HL-60 (cell line): ENCODE measurements around the gene LAG3.

ENCODE experiments used
- DNase-seq, 2 experiments: peaks; one replicate each; pipeline ENCODE4 v3.0.0-alpha.2; 2010 to 2020; ENCODE audit warnings: low read depth in 1 of 2, low spot score in 1 of 2
- H3K27ac ChIP-seq: fragments of 250-450 bp; sonication (Bioruptor Pico); replicated peaks from 2 replicates; pipeline ENCODE4 v1.5.1; 2020; ENCODE audit warnings: mild to moderate bottlenecking, moderate library complexity
- H3K27me3 ChIP-seq: fragments of 250-450 bp; sonication (Bioruptor Pico); 2 replicates; pipeline ENCODE4 v1.5.1; 2021; ENCODE audit warnings: mild to moderate bottlenecking, moderate library complexity; ENCODE audit not compliant: insufficient read depth, poor library complexity, severe bottlenecking
- H3K4me3 ChIP-seq: replicated peaks from 2 replicates; pipeline ENCODE4 v1.5.1; 2011; ENCODE audit warnings: mild to moderate bottlenecking, control low read depth, low read length; ENCODE audit not compliant: insufficient read depth
- GABPA ChIP-seq: IDR thresholded peaks from 2 replicates; pipeline ENCODE4 v1.6.1; 2012; ENCODE audit warnings: low read depth
- POLR2AphosphoS5 ChIP-seq: IDR thresholded peaks from 2 replicates; pipeline ENCODE4 v1.6.1; 2012; ENCODE audit warnings: low read depth
- SPI1 ChIP-seq: IDR thresholded peaks from 2 replicates; pipeline ENCODE4 v1.6.1; 2012; ENCODE audit warnings: low read depth, mild to moderate bottlenecking, borderline replicate concordance
- TF ChIP-seq, protein P1 (sequence below): IDR thresholded peaks from one replicate; pipeline ENCODE4 v1.5.1; 2011; ENCODE audit warnings: low read length, control low read depth, inconsistent platforms; ENCODE audit not compliant: insufficient read depth
- TF ChIP-seq, protein P2 (sequence below): IDR thresholded peaks from 2 replicates; pipeline ENCODE4 v1.6.1; 2012; ENCODE audit warnings: low read depth; ENCODE audit not compliant: insufficient replicate concordance

Gene LAG3

DNA sequence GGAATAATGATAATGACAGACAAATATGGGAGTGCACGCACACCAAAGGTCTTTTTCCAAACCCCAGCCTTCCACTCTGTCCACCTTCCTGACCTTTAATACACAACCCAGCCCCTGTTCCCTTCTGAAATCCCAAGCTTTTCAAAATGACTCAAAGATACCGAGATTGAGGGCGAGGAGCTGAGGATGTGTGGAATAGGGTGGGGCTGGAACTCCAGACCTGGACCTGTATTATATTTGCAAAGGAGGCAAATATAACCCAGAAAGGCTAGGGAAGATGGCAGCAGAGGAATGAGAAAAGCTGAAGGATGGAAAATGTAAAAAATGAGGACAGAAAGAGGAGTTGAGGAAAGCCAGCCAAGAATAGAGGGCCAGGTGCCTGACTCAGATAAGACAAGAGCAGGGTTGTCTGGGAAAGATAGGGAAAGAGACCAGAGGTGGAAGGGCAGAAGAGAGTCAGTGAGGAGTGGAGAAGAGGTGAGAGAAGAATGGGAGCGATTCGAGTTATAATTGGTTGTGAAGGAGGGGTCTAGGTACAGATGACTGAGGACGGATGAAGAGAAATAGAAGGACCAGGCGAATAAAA, 7.2 kb upstream of the LAG3 start:
- DNase-seq = no peak
- Histone ChIP-seq H3K27me3 (peaks cover 44% of the 10 kb centered on the region), H3K4me3 (no peak overlapping the region), H3K27ac (no peak overlapping the region)
- no peak for TF ChIP-seq POLR2AphosphoS5
- TF ChIP-seq, protein P1, sequence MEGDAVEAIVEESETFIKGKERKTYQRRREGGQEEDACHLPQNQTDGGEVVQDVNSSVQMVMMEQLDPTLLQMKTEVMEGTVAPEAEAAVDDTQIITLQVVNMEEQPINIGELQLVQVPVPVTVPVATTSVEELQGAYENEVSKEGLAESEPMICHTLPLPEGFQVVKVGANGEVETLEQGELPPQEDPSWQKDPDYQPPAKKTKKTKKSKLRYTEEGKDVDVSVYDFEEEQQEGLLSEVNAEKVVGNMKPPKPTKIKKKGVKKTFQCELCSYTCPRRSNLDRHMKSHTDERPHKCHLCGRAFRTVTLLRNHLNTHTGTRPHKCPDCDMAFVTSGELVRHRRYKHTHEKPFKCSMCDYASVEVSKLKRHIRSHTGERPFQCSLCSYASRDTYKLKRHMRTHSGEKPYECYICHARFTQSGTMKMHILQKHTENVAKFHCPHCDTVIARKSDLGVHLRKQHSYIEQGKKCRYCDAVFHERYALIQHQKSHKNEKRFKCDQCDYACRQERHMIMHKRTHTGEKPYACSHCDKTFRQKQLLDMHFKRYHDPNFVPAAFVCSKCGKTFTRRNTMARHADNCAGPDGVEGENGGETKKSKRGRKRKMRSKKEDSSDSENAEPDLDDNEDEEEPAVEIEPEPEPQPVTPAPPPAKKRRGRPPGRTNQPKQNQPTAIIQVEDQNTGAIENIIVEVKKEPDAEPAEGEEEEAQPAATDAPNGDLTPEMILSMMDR = no peak
- TF ChIP-seq SPI1 = no peak
- TF ChIP-seq GABPA = no peak
- TF ChIP-seq, protein P2, sequence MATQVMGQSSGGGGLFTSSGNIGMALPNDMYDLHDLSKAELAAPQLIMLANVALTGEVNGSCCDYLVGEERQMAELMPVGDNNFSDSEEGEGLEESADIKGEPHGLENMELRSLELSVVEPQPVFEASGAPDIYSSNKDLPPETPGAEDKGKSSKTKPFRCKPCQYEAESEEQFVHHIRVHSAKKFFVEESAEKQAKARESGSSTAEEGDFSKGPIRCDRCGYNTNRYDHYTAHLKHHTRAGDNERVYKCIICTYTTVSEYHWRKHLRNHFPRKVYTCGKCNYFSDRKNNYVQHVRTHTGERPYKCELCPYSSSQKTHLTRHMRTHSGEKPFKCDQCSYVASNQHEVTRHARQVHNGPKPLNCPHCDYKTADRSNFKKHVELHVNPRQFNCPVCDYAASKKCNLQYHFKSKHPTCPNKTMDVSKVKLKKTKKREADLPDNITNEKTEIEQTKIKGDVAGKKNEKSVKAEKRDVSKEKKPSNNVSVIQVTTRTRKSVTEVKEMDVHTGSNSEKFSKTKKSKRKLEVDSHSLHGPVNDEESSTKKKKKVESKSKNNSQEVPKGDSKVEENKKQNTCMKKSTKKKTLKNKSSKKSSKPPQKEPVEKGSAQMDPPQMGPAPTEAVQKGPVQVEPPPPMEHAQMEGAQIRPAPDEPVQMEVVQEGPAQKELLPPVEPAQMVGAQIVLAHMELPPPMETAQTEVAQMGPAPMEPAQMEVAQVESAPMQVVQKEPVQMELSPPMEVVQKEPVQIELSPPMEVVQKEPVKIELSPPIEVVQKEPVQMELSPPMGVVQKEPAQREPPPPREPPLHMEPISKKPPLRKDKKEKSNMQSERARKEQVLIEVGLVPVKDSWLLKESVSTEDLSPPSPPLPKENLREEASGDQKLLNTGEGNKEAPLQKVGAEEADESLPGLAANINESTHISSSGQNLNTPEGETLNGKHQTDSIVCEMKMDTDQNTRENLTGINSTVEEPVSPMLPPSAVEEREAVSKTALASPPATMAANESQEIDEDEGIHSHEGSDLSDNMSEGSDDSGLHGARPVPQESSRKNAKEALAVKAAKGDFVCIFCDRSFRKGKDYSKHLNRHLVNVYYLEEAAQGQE = no peak

DNA sequence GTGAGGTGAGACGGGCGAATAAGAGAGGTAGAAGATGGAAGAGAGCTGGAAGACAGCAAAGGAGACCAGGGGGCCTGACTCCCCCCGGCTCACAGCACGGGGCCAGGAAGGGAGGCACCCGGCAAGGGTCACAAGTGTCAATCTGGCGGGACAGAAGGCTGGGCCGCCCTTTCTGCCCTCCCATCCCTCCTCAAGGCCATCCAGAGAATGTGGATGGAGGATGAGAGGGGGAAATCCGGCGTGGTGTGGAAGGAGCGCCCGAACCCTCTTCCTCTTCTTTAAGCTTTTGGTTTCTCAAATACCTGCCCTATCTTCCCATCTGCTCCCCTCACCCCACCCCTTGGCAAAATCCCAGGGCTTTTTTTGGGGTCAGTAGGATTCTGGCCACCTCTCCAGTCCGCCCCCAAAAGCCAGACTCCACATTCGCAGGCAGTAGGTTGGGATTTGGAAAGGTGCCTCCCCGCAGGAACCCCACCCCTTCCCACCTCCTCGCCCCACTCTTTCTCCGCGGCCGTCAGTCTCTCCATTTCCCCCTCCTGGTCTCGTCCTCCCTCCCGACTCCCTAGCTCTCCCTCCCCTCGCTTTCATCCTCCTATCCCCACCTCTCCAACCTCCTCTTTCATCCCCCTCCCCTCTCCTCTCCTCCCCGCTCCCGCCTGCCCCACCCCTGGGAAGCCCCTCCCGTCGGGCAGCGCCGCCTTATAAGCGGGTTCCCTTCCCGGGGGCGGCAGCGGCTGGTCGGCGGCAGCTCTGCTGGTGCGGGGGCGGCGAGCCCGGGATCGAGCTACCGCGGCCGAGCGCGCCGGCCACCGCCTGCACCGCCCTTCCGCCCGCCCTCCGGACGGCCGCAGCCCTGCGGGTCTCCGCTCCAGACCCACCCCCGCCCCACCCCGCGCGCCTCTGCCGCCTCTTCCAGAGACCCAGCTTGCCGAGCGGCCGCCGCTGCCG, 6.4 kb upstream of the LAG3 start, which contains the start of gene PTMS:
Gene PTMS (plus strand): TSS at position 730 of the 948 bp plus-strand sequence. CDS start 343 bp downstream, outside the sequence.
- TF ChIP-seq, protein P2 = no peak
- TF ChIP-seq POLR2AphosphoS5 = no peak
- no peak for TF ChIP-seq GABPA
- TF ChIP-seq SPI1 = no peak
- TF ChIP-seq, protein P1 = no peak
- peak within 1 kb of the TSS; percentile 42 for H3K4me3 ChIP-seq
- H3K27me3 ChIP-seq = peaks cover 49% of the 10 kb centered on the region
- no peak within 1 kb of the TSS for H3K27ac ChIP-seq
- DNase-seq = no peak

DNA sequence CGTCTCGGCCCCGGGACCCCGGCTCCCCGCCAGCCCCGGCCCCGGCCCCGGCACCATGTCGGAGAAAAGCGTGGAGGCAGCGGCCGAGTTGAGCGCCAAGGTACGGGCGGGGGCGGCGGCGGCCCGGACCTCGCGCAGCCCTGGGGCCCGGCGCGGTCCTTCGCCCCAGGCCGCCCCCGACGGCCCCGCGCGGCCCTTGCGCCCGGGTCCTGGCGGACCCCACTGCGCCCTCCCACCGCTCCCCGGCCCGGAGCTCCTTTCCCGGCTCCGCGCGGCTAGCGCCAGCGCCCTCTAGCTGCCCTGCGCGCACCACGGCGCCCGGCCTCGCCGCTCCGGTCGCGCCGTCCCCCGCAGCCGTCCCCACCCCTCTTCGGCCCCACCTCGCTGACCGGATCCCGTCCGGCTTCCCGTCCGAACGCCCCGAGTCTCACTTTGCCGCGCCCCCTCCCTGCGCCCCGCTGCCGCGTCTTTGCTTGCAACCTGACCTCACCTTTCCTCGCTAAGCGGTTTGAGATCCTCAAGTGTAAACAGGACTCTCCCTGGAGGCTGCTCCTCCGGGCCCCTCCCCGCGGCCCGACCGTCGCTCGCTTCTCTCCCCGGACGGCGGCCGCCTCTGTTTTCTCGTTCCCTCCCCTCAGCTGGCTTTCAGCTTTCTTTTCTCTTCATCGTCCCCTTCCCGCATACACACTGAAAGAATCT, 5.5 kb upstream of the LAG3 start:
- DNase-seq = peak in 1 of 2 experiments; percentile 41
- H3K4me3 ChIP-seq = peak overlapping the region; percentile 42
- H3K27me3 ChIP-seq = peaks cover 49% of the 10 kb centered on the region
- H3K27ac ChIP-seq = no peak overlapping the region
- TF ChIP-seq, protein P1 = peak; percentile 35
- TF ChIP-seq, protein P2 = no peak
